ENCODE measurements around the gene OR52E6. TPM values are rescaled to one million over a fixed set of nuclear protein-coding genes. Genes with fewer than 3 reads are reported as not detected.

OR52E6 gene
- total RNA-seq, 1 experiment from 2014 or later: not detected

DNA sequence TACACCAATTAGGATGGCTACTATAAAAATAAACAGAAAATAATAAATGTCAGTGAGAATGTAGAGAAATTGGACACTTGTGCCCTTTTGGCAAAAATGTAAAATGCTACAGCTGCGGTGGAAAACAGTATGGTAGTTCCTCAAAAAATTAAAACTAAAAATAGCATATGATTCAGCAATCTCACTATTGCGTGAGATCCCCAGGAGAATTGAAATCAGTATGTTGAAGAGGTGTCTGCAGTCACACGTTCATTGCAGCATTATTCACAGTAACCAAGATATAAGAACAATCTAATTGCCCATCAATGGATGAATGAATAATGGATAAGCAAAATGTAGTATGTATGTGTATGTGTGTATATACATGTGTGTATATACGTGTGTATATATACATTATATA is 26.2 kb downstream of the OR52E6 start:
- Mint-ChIP-seq H3K27ac (ENCODE audit: low read depth, unreplicated experiment) (no peak overlapping the region), H3K4me1 (ENCODE audit: insufficient read depth, unreplicated experiment) (peaks cover 4% of the 10 kb centered on the region), H3K4me3 (ENCODE audit: unreplicated experiment) (no peak overlapping the region), H3K27me3 (ENCODE audit: insufficient read depth, unreplicated experiment) (peaks cover 64% of the 10 kb centered on the region), H3K36me3 (ENCODE audit: insufficient read depth, unreplicated experiment) (no peaks in the 10 kb centered on the region), H3K9me3 (ENCODE audit: unreplicated experiment) (no peaks in the 10 kb centered on the region)
- TF ChIP-seq, protein P1, sequence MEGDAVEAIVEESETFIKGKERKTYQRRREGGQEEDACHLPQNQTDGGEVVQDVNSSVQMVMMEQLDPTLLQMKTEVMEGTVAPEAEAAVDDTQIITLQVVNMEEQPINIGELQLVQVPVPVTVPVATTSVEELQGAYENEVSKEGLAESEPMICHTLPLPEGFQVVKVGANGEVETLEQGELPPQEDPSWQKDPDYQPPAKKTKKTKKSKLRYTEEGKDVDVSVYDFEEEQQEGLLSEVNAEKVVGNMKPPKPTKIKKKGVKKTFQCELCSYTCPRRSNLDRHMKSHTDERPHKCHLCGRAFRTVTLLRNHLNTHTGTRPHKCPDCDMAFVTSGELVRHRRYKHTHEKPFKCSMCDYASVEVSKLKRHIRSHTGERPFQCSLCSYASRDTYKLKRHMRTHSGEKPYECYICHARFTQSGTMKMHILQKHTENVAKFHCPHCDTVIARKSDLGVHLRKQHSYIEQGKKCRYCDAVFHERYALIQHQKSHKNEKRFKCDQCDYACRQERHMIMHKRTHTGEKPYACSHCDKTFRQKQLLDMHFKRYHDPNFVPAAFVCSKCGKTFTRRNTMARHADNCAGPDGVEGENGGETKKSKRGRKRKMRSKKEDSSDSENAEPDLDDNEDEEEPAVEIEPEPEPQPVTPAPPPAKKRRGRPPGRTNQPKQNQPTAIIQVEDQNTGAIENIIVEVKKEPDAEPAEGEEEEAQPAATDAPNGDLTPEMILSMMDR (IDR thresholded peaks at IDR 0.05; ENCODE audit: unreplicated experiment): no peak
- DNase-seq (ENCODE audit: unreplicated experiment): no peak
- POLR2A ChIA-PET: no interaction called here
- no TSS peak for BruUV-seq (replicated peaks)
- CTCF ChIA-PET: no interaction called here
- intact Hi-C loops (cut with micrococcal nuclease): no loop called here

- CTCF ChIA-PET: interaction anchor here (0.5 to 2.0 kb wide), 22 partner anchors 12 to 725 kb away, joined by 3 to 10 read pairs (median 4); partner anchors contain the start of gene TRIM5
- no peaks in the 10 kb centered on the region for H3K36me3 Mint-ChIP-seq (ENCODE audit: insufficient read depth, unreplicated experiment)
- no peak overlapping the region for H3K27ac Mint-ChIP-seq (ENCODE audit: low read depth, unreplicated experiment)
- DNase-seq (ENCODE audit: unreplicated experiment): no peak
- TF ChIP-seq, protein P1 (IDR thresholded peaks at IDR 0.05; ENCODE audit: unreplicated experiment): no peak
- peaks cover 13% of the 10 kb centered on the region for H3K4me1 Mint-ChIP-seq (ENCODE audit: insufficient read depth, unreplicated experiment)
- no TSS peak for BruUV-seq (replicated peaks)
- H3K27me3 Mint-ChIP-seq (ENCODE audit: insufficient read depth, unreplicated experiment): peaks cover 83% of the 10 kb centered on the region
- H3K4me3 Mint-ChIP-seq (ENCODE audit: unreplicated experiment): no peak overlapping the region
- intact Hi-C loops (cut with micrococcal nuclease): loop anchor here (2.0 to 5.0 kb wide), 3 partner anchors 125 to 1183 kb away; partner anchors contain the start of gene TRIM5
- POLR2A ChIA-PET: interaction anchor here (0.7 kb wide), 2 partner anchors 100 to 526 kb away, joined by 3 read pairs; no protein-coding TSS in a partner anchor
- no peaks in the 10 kb centered on the region for H3K9me3 Mint-ChIP-seq (ENCODE audit: unreplicated experiment)
Measured at GRCh38 chr11:5809905-5810795, 31.5 kb downstream of the OR52E6 start.

- H3K4me1 Mint-ChIP-seq (ENCODE audit: insufficient read depth, unreplicated experiment): peaks cover 13% of the 10 kb centered on the region
- H3K36me3 Mint-ChIP-seq (ENCODE audit: insufficient read depth, unreplicated experiment): no peaks in the 10 kb centered on the region
- peaks cover 79% of the 10 kb centered on the region for H3K27me3 Mint-ChIP-seq (ENCODE audit: insufficient read depth, unreplicated experiment)
- POLR2A ChIA-PET: interaction anchor here (0.7 kb wide), 1 partner anchor 525 kb away, joined by 3 read pairs; no protein-coding TSS in a partner anchor
- H3K4me3 Mint-ChIP-seq (ENCODE audit: unreplicated experiment): peak overlapping the region; percentile 74
- DNase-seq (ENCODE audit: unreplicated experiment): peak; percentile 9
- H3K27ac Mint-ChIP-seq (ENCODE audit: low read depth, unreplicated experiment): no peak overlapping the region
- intact Hi-C loops (cut with micrococcal nuclease): loop anchor here (2.0 to 5.0 kb wide), 3 partner anchors 124 to 1182 kb away; partner anchors contain the start of gene TRIM5
- no peaks in the 10 kb centered on the region for H3K9me3 Mint-ChIP-seq (ENCODE audit: unreplicated experiment)
- BruUV-seq (replicated peaks): no TSS peak
- TF ChIP-seq, protein P1 (IDR thresholded peaks at IDR 0.05; ENCODE audit: unreplicated experiment): no peak
- CTCF ChIA-PET: interaction anchor here (0.5 to 2.0 kb wide), 17 partner anchors 16 to 1172 kb away, joined by 3 to 10 read pairs (median 3); partner anchors contain the start of gene OR51D1
Measured at GRCh38 chr11:5809122-5809519, 32.6 kb downstream of the OR52E6 start.

- H3K4me1 Mint-ChIP-seq (ENCODE audit: insufficient read depth, unreplicated experiment): peaks cover 13% of the 10 kb centered on the region
- no TSS peak for BruUV-seq (replicated peaks)
- H3K27me3 Mint-ChIP-seq (ENCODE audit: insufficient read depth, unreplicated experiment): peaks cover 79% of the 10 kb centered on the region
- POLR2A ChIA-PET: no interaction called here
- H3K4me3 Mint-ChIP-seq (ENCODE audit: unreplicated experiment): peak within 1 kb of the TSS; percentile 74
- no peaks in the 10 kb centered on the region for H3K9me3 Mint-ChIP-seq (ENCODE audit: unreplicated experiment)
- H3K27ac Mint-ChIP-seq (ENCODE audit: low read depth, unreplicated experiment): no peak within 1 kb of the TSS
- no peaks in the 10 kb centered on the region for H3K36me3 Mint-ChIP-seq (ENCODE audit: insufficient read depth, unreplicated experiment)
- intact Hi-C loops (cut with micrococcal nuclease): loop anchor here (1.0 to 5.0 kb wide), 8 partner anchors 124 to 1181 kb away; partner anchors contain the start of gene TRIM5
- DNase-seq (ENCODE audit: unreplicated experiment): peak; percentile 74
- CTCF ChIA-PET: interaction anchor here (0.6 to 2.0 kb wide), 7 partner anchors 21 to 1171 kb away, joined by 3 to 10 read pairs (median 3); partner anchors contain the start of gene OR51D1
- TF ChIP-seq, protein P1 (IDR thresholded peaks at IDR 0.05; ENCODE audit: unreplicated experiment): peak; percentile 72
Measured at GRCh38 chr11:5808500-5809121, 33.1 kb downstream of the OR52E6 start, which contains the start of gene OR52N2. OR52N2 (plus strand) TSS chr11:5808924; CDS start chr11:5820336, 11,412 bp downstream.

Data from MCF 10A (cell line).